Liver (tissue), 9 donors: ENCODE results near the gene ROM1. TPM values are rescaled to one million over a fixed set of nuclear protein-coding genes. Genes with fewer than 3 reads are reported as not detected.

ENCODE experiments used
- DNase-seq: peaks from one replicate; pipeline ENCODE4 v3.0.0-alpha.2; 2017; ENCODE audit warnings: low spot score
- H3K27ac ChIP-seq, 2 donors: one replicate each; pipeline ENCODE4 v1.7.0; 2013; ENCODE audit warnings: inconsistent platforms in 2 of 2, low read length in 2 of 2, control low read depth in 1 of 2, low read depth in 1 of 2, mild to moderate bottlenecking in 1 of 2
- H3K27me3 ChIP-seq, 4 donors: one replicate each; pipeline versions ENCODE4 v1.6.1 to v1.7.0; 2013; ENCODE audit warnings: low read length in 3 of 4, inconsistent platforms in 1 of 4, mild to moderate bottlenecking in 1 of 4, moderate library complexity in 1 of 4; ENCODE audit not compliant: control insufficient read depth in 4 of 4, insufficient read depth in 4 of 4
- H3K36me3 ChIP-seq, 4 donors: one replicate each; pipeline versions ENCODE4 v1.6.1 to v1.7.0; 2013; ENCODE audit warnings: low read length in 3 of 4, mild to moderate bottlenecking in 3 of 4, low read depth in 1 of 4, moderate library complexity in 1 of 4; ENCODE audit not compliant: control insufficient read depth in 4 of 4, insufficient read depth in 3 of 4
- H3K4me1 ChIP-seq, 4 donors: one replicate each; pipeline versions ENCODE4 v1.6.1 to v1.7.0; 2013; ENCODE audit warnings: low read length in 3 of 4, mild to moderate bottlenecking in 3 of 4, moderate library complexity in 1 of 4; ENCODE audit not compliant: control insufficient read depth in 4 of 4, insufficient read depth in 4 of 4
- H3K4me3 ChIP-seq, 3 donors: one replicate each; pipeline versions ENCODE4 v1.6.1 to v1.7.0; 2013; ENCODE audit warnings: low read length in 3 of 3, control low read depth in 1 of 3, low read depth in 1 of 3, mild to moderate bottlenecking in 1 of 3
- H3K9ac ChIP-seq, 2 donors: one replicate each; pipeline ENCODE4 v1.7.0; 2013; ENCODE audit warnings: low read length in 2 of 2, mild to moderate bottlenecking in 2 of 2, moderate library complexity in 2 of 2, control low read depth in 1 of 2, low read depth in 1 of 2
- H3K9me3 ChIP-seq, 4 donors: one replicate each; pipeline versions ENCODE4 v1.6.1 to v1.7.0; 2013; ENCODE audit warnings: low read length in 3 of 4; ENCODE audit not compliant: control insufficient read depth in 4 of 4
- EGR1 ChIP-seq, 2 donors: IDR thresholded peaks; 2 replicates each; pipeline ENCODE4 v1.6.1; 2016 to 2018; ENCODE audit warnings: antibody characterized with exemption in 2 of 2, low read depth in 2 of 2
- GABPA ChIP-seq, 2 donors: IDR thresholded peaks in 1 of 2; conservative IDR thresholded peaks in 1 of 2; 2 replicates each; pipeline ENCODE4 v1.6.1; 2016; ENCODE audit warnings: antibody characterized with exemption in 2 of 2, mild to moderate bottlenecking in 1 of 2, moderate library complexity in 1 of 2
- HNF4A ChIP-seq, 2 donors: conservative IDR thresholded peaks; 2 replicates each; pipeline ENCODE4 v1.6.1; 2016; ENCODE audit warnings: antibody characterized with exemption in 2 of 2, mild to moderate bottlenecking in 2 of 2
- HNF4G ChIP-seq: IDR thresholded peaks from 2 replicates; pipeline ENCODE4 v1.6.1; 2016; ENCODE audit warnings: antibody characterized with exemption
- JUND ChIP-seq, 2 donors: IDR thresholded peaks; 2 replicates each; pipeline ENCODE4 v1.6.1; 2016; ENCODE audit warnings: antibody characterized with exemption in 2 of 2
- NR2F2 ChIP-seq: IDR thresholded peaks from 2 replicates; pipeline ENCODE4 v1.6.1; 2016; ENCODE audit warnings: antibody characterized with exemption
- SP1 ChIP-seq: IDR thresholded peaks from 2 replicates; pipeline ENCODE4 v1.6.1; 2018; ENCODE audit warnings: antibody characterized with exemption, mild to moderate bottlenecking
- TAF1 ChIP-seq: conservative IDR thresholded peaks from 2 replicates; pipeline ENCODE4 v1.6.1; 2016; ENCODE audit warnings: antibody characterized with exemption, mild to moderate bottlenecking
- YY1 ChIP-seq: IDR thresholded peaks from 2 replicates; pipeline ENCODE4 v1.6.1; 2016; ENCODE audit warnings: antibody characterized with exemption, mild to moderate bottlenecking
- WGBS: extraction: QIAGEN DNeasy Blood & Tissue Kit; methylation state at CpG from one replicate; pipeline ENCODE4 v1.1.7; 2013; 5-methylcytosine and 5-hydroxymethylcytosine counted together
- polyA plus RNA-seq, 2 donors: library from polyadenylated mRNA; stranded (reverse) in 1 of 2; unstranded in 1 of 2; fragments of 200-250 nt in 1 of 2; fragments of >200 nt in 1 of 2; fragmentation: Nextera tagmentation in 1 of 2; extraction: Ambion mirVana in 1 of 2; gene quantifications; one replicate each; pipeline versions ENCODE4 v1.2.1 to v1.2.3, GENCODE V29; 2013 to 2015
- total RNA-seq, 2 donors: library from RNA; depleted of rRNA; stranded (reverse); fragments of >200 nt; gene quantifications; one replicate each; pipeline ENCODE4 v1.2.3, GENCODE V29; 2014
- TF ChIP-seq, protein P1 (sequence below): IDR thresholded peaks from 2 replicates; pipeline ENCODE4 v1.6.1; 2016; ENCODE audit warnings: antibody characterized with exemption
- TF ChIP-seq, protein P2 (sequence below): IDR thresholded peaks from 2 replicates; pipeline ENCODE4 v1.6.1; 2016; ENCODE audit warnings: antibody characterized with exemption, mild to moderate bottlenecking
- TF ChIP-seq, protein P3 (sequence below): IDR thresholded peaks from 2 replicates; pipeline ENCODE4 v1.6.1; 2016; ENCODE audit warnings: antibody characterized with exemption
- TF ChIP-seq, protein P4 (sequence below): fragments of 150-350 bp; IDR thresholded peaks from 2 replicates; pipeline ENCODE4 v1.5.1; 2017; ENCODE audit warnings: improper control_type of control experiment, low read depth, low read length; ENCODE audit not compliant: missing input control
- TF ChIP-seq, protein P5 (sequence below): IDR thresholded peaks from 2 replicates; pipeline ENCODE4 v1.6.1; 2016; ENCODE audit warnings: antibody characterized with exemption
- donor health status: healthy.
- donor health status: healthy.
- donor health status: healthy.
- donor health status: healthy.
- donor health status: healthy.

The ROM1 gene
- total and polyA plus RNA-seq, 4 donors: 0.84 to 3.9 (median 1.1) TPM

DNA sequence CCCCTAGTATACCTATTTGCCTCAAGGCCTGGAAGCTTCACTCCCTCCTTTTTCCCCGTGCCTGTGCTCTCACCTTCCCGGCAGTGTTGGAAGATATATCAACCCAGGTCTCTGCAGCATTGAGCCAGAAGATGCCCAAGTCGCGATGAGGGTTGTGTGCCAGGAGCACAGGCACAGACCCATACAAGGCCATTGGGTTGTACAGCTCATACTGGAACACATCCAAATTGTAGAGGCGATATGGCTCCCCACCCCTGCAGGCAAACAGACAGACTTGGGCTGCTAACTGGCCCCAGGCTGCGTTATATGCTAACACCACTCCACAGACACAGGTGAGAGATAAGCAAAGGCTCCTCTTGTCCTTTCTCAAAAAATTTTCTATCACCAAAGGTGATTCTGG is 19.4 kb downstream of the ROM1 start:
- H3K36me3 ChIP-seq: peaks cover 40 to 78% (median 74%) of the 10 kb centered on the region in 4 donors
- no peaks in the 10 kb centered on the region for H3K4me1 ChIP-seq
- H3K9ac ChIP-seq: no peak overlapping the region
- DNase-seq: no peak
- H3K27me3 ChIP-seq: no peaks in the 10 kb centered on the region
- H3K9me3 ChIP-seq: no peaks in the 10 kb centered on the region
- H3K27ac ChIP-seq: no peak overlapping the region
- no peak overlapping the region for H3K4me3 ChIP-seq
- 86% methylated on average over 6 of the region's 6 CpGs for WGBS
- no peak for TF ChIP-seq YY1
- TF ChIP-seq, protein P1, sequence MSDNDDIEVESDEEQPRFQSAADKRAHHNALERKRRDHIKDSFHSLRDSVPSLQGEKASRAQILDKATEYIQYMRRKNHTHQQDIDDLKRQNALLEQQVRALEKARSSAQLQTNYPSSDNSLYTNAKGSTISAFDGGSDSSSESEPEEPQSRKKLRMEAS: no peak
- TF ChIP-seq TAF1: no peak
- no peak for TF ChIP-seq HNF4G
- no peak for TF ChIP-seq SP1
- no peak for TF ChIP-seq JUND (IDR thresholded peaks at IDR 0.05)
- no peak for TF ChIP-seq EGR1 (IDR thresholded peaks at IDR 0.05; ENCODE audit: low read depth in 2 of 2)
- TF ChIP-seq, protein P2, sequence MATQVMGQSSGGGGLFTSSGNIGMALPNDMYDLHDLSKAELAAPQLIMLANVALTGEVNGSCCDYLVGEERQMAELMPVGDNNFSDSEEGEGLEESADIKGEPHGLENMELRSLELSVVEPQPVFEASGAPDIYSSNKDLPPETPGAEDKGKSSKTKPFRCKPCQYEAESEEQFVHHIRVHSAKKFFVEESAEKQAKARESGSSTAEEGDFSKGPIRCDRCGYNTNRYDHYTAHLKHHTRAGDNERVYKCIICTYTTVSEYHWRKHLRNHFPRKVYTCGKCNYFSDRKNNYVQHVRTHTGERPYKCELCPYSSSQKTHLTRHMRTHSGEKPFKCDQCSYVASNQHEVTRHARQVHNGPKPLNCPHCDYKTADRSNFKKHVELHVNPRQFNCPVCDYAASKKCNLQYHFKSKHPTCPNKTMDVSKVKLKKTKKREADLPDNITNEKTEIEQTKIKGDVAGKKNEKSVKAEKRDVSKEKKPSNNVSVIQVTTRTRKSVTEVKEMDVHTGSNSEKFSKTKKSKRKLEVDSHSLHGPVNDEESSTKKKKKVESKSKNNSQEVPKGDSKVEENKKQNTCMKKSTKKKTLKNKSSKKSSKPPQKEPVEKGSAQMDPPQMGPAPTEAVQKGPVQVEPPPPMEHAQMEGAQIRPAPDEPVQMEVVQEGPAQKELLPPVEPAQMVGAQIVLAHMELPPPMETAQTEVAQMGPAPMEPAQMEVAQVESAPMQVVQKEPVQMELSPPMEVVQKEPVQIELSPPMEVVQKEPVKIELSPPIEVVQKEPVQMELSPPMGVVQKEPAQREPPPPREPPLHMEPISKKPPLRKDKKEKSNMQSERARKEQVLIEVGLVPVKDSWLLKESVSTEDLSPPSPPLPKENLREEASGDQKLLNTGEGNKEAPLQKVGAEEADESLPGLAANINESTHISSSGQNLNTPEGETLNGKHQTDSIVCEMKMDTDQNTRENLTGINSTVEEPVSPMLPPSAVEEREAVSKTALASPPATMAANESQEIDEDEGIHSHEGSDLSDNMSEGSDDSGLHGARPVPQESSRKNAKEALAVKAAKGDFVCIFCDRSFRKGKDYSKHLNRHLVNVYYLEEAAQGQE: no peak
- TF ChIP-seq, protein P3, sequence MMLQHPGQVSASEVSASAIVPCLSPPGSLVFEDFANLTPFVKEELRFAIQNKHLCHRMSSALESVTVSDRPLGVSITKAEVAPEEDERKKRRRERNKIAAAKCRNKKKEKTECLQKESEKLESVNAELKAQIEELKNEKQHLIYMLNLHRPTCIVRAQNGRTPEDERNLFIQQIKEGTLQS: no peak
- no peak for TF ChIP-seq HNF4A (conservative IDR thresholded peaks at IDR 0.05)
- TF ChIP-seq GABPA (IDR thresholded peaks at IDR 0.05 in 1 of 2, conservative IDR thresholded peaks at IDR 0.05 in 1 of 2): no peak
- TF ChIP-seq, protein P4, sequence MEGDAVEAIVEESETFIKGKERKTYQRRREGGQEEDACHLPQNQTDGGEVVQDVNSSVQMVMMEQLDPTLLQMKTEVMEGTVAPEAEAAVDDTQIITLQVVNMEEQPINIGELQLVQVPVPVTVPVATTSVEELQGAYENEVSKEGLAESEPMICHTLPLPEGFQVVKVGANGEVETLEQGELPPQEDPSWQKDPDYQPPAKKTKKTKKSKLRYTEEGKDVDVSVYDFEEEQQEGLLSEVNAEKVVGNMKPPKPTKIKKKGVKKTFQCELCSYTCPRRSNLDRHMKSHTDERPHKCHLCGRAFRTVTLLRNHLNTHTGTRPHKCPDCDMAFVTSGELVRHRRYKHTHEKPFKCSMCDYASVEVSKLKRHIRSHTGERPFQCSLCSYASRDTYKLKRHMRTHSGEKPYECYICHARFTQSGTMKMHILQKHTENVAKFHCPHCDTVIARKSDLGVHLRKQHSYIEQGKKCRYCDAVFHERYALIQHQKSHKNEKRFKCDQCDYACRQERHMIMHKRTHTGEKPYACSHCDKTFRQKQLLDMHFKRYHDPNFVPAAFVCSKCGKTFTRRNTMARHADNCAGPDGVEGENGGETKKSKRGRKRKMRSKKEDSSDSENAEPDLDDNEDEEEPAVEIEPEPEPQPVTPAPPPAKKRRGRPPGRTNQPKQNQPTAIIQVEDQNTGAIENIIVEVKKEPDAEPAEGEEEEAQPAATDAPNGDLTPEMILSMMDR: no peak
- TF ChIP-seq, protein P5, sequence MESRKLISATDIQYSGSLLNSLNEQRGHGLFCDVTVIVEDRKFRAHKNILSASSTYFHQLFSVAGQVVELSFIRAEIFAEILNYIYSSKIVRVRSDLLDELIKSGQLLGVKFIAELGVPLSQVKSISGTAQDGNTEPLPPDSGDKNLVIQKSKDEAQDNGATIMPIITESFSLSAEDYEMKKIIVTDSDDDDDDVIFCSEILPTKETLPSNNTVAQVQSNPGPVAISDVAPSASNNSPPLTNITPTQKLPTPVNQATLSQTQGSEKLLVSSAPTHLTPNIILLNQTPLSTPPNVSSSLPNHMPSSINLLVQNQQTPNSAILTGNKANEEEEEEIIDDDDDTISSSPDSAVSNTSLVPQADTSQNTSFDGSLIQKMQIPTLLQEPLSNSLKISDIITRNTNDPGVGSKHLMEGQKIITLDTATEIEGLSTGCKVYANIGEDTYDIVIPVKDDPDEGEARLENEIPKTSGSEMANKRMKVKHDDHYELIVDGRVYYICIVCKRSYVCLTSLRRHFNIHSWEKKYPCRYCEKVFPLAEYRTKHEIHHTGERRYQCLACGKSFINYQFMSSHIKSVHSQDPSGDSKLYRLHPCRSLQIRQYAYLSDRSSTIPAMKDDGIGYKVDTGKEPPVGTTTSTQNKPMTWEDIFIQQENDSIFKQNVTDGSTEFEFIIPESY: no peak
- no peak for TF ChIP-seq NR2F2

DNA sequence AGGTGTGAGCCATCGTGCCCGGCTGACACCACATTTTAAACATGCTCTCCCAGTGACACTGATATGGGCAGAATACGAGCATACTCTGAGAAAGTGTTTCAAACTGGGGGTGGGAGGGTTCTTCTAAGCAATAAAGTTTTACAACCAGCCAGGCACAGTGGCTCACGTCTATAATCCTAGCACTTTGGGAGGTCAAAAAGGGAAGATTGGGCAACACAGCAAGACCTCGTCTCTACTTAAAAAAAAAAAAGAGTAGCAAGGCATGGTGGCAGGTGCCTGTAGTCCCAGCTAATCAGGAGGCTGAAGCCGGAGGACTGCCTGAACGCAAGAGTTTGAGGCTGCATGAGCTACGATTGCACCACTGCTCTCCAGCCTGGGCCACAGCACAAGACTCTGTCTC is 31.2 kb downstream of the ROM1 start:
- H3K27ac ChIP-seq: no peak overlapping the region
- 77% methylated on average over 8 of the region's 8 CpGs for WGBS
- H3K36me3 ChIP-seq: peaks cover 0 to 11% (median 5%) of the 10 kb centered on the region in 4 donors
- peaks cover 4 to 31% (median 26%) of the 10 kb centered on the region in 4 donors for H3K4me1 ChIP-seq
- no peaks in the 10 kb centered on the region for H3K27me3 ChIP-seq
- H3K9ac ChIP-seq: no peak overlapping the region
- H3K9me3 ChIP-seq: no peaks in the 10 kb centered on the region
- DNase-seq: no peak
- H3K4me3 ChIP-seq: no peak overlapping the region
- no peak for TF ChIP-seq HNF4A (conservative IDR thresholded peaks at IDR 0.05)
- no peak for TF ChIP-seq SP1
